Activated T-helper 1 cell treated with Interleukin-2 at 50 U/mL for 16 hours (primary cell): ENCODE data around the gene MRPS24.
"Not testable (repeated sequence)": the region's sequence is repeated elsewhere in the genome, so short reads cannot be mapped to it uniquely, and the experiment has no call there.

Experiments used
- DNase-seq: peaks from one replicate; pipeline ENCODE4 v3.0.0-alpha.2; 2020; ENCODE audit warnings: low read depth

MRPS24 gene

GRCh38 chr7:43869006-43869866 lies at the start of gene MRPS24:
TSS of gene MRPS24 (minus strand) at chr7:43869517. CDS start at chr7:43869495, 22 bp downstream.
- DNase-seq, result peak; percentile 90

GRCh38 chr7:43915907-43916306 lies 46.6 kb upstream of the MRPS24 start:
- no peak for DNase-seq

GRCh38 chr7:43914795-43915194 lies 45.5 kb upstream of the MRPS24 start:
- DNase-seq, result no peak

GRCh38 chr7:43906331-43907010 lies 37.2 kb upstream of the MRPS24 start, which contains the start of gene URGCP:
TSS of gene URGCP (minus strand) at chr7:43906596. CDS start at chr7:43906575, 21 bp downstream.
- DNase-seq, result peak; percentile 51

GRCh38 chr7:43905956-43906330 lies 36.6 kb upstream of the MRPS24 start:
- no peak for DNase-seq

GRCh38 chr7:43905209-43905946 lies 36.1 kb upstream of the MRPS24 start:
- DNase-seq, result no peak

GRCh38 chr7:43904533-43905208 lies 35.4 kb upstream of the MRPS24 start:
- no peak for DNase-seq

- no peak for DNase-seq
Observed at GRCh38 chr7:43902542-43903054, 33.3 kb upstream of the MRPS24 start.

- DNase-seq, result not testable (repeated sequence)
Observed at GRCh38 chr7:43898571-43898970, 29.3 kb upstream of the MRPS24 start.

- no peak for DNase-seq
Observed at GRCh38 chr7:43895847-43896415, 26.6 kb upstream of the MRPS24 start.

- no peak for DNase-seq
Observed at GRCh38 chr7:43891069-43891955, 22.0 kb upstream of the MRPS24 start.

- DNase-seq, result no peak
Observed at GRCh38 chr7:43890468-43890867, 21.2 kb upstream of the MRPS24 start.

GRCh38 chr7:43888993-43889945 lies 20.0 kb upstream of the MRPS24 start:
- DNase-seq, result no peak

- DNase-seq, result no peak
Observed at GRCh38 chr7:43884617-43885016, 15.3 kb upstream of the MRPS24 start.

- no peak for DNase-seq
Observed at GRCh38 chr7:43884209-43884608, 14.9 kb upstream of the MRPS24 start.

GRCh38 chr7:43880596-43880995 lies 11.3 kb upstream of the MRPS24 start:
- DNase-seq, result no peak

GRCh38 chr7:43879477-43879876 lies 10.2 kb upstream of the MRPS24 start:
- no peak for DNase-seq

GRCh38 chr7:43878867-43879266 lies 9.6 kb upstream of the MRPS24 start:
- no peak for DNase-seq
